ENCODE results near the gene CWC27.
A peak's percentile ranks its signal among the peaks of the same experiment; 100 is the strongest.
"Not testable (repeated sequence)": the region's sequence is repeated elsewhere in the genome, so short reads cannot be mapped to it uniquely, and the experiment has no call there.

The CWC27 gene

GRCh38 chr5:64939422-64939771 is 170.7 kb downstream of the CWC27 start:
- not testable (repeated sequence) for DNase-seq

DNA sequence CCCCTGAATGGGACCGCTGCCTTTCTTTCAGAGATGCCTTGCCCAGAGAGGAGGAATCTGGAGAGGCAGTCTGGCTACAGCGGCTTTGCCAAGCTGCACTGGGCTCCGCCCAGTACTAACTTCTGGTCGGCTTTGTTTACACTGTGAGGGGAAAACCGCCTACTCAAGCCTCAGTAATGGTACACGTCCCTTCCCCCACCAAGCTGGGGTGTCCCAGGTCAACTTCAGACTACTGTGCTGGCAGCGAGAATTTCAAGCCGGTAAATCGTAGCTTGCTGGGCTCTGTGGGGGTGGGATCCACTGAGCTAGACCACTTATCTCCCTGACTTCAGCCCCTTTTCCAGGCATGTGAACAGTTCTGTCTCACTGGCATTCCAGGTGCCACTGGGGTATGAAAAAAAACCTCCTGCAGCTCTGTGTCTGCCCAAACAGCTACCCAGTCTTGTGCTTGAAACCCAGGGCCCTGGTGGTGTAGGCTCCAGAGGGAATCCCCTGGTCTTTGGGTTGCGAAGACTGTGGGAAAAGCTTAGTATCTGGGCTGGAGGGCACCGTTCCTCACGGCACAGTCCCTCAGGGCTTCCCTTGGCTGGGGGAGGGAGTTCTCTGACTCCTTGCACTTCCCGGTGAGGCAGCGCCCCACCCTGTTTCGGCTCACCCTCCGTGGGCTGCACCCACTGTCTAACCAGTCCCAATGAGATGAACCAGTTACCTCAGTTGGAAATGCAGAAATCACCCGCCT is 171.2 kb downstream of the CWC27 start:
- DNase-seq = peak; percentile 33

DNA sequence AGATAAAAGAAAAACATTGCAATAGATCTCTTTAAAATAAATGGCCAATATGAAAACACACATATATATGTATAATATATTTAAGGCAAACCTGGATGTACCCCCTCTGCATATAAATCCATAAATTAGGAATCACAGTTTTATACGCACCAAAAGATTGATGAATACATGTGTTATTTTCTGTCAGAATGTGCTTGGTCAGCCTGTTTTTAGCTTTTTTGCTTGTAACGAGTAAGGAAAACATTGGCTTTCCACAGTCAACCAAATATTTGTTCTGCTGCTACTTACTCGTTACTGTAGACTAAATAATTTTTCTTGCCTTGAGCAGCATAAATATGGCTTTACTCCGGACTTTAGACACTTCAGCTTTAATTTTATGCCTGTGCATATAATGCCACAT is 173.7 kb downstream of the CWC27 start:
- DNase-seq = no peak

GRCh38 chr5:64944868-64945267 is 176.1 kb downstream of the CWC27 start:
- DNase-seq = no peak

GRCh38 chr5:64947031-64947430 is 178.3 kb downstream of the CWC27 start:
- no peak for DNase-seq

DNA sequence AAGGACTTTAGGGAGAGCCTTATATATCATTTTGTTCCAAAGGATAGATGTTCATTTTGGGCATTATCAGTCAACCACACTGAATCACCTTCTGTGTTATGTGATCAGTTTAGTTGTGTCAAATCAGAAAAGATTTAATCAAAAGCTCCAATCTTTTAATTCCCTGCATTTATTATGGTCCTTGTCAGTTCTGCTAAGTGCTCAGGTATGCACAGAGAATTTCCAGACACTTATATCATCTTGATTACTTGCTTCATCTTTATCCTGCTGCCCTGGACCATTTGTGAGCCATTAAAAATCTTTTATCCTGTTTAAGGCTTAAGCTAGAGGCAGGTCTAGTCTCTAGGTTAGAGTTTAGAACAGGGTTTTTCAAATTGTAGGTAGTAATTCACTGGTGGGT is 179.1 kb downstream of the CWC27 start:
- no peak for DNase-seq

- no peak for DNase-seq
These were observed 180.6 kb downstream of the CWC27 start for GRCh38 chr5:64949331-64949730.

GRCh38 chr5:64952951-64953673 is 184.4 kb downstream of the CWC27 start:
- no peak for DNase-seq

DNA sequence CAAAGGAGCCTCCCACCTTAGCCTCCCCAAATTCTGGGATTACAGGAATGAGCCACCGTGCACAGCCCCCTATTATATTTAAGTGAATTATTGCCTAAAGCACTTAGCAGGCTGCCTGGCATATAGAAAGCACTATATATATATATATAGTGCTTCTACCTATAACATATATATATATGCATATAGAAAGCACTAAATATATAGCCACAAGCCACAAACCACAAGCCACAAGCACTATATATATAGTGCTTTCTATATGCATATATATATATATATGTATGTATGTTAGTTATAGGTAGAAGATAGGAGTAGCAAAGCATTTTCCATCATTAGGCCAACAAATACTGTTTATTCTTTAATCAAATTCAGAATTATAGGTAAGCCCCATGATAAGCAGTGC is 185.8 kb downstream of the CWC27 start:
- DNase-seq = no peak

- DNase-seq = no peak
These were observed 190.1 kb downstream of the CWC27 start for GRCh38 chr5:64958757-64959391.

- no peak for DNase-seq
These were observed 194.5 kb downstream of the CWC27 start for GRCh38 chr5:64963278-64963677.

GRCh38 chr5:64968591-64969110 is 199.9 kb downstream of the CWC27 start:
- DNase-seq = no peak

GRCh38 chr5:64969578-64969977 is 200.8 kb downstream of the CWC27 start:
- no peak for DNase-seq

GRCh38 chr5:64971513-64971912 is 202.8 kb downstream of the CWC27 start:
- DNase-seq = no peak

- DNase-seq = no peak
These were observed 203.3 kb downstream of the CWC27 start for GRCh38 chr5:64971990-64972389.

- DNase-seq = no peak
These were observed 203.9 kb downstream of the CWC27 start for GRCh38 chr5:64972591-64972990.

DNA sequence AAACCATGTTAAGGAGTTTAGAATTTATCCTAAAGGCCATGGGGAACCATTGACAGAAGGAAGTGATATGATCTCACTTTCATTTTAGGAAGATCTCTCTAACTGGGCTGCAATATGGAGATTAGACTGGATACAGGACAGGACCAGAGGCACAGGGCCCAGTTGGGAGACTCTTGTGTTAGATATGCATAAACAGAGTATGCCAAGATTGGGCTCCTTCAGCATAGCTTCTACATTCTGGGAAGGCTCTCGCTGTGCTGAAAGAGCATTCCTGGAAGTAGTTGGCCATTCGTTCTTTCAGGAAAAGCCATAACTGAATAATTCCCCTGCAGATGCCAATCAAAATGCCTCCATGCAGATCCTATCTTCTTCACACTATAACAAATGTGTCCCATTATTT is 204.5 kb downstream of the CWC27 start:
- DNase-seq = no peak

GRCh38 chr5:64977779-64978178 is 209.0 kb downstream of the CWC27 start:
- no peak for DNase-seq

DNA sequence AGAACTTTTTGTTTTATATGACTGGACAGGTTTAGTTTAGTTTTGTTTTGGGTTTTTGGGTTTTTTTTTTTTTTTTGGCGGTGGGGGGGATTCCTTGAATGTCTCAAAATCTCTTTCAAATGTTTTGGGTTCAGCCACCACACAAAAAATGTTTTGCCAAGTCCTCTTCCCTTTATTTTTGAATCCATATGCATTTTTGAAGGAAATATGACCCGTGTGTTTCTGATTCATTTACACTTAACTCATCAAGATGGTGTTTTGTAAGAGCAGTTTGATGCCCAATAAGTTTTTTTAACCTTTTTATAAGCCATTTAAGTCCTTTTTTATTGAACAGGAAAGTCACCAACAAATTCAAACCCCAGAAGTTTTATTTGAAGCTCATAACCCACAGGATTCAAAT is 209.8 kb downstream of the CWC27 start:
- no peak for DNase-seq

GRCh38 chr5:64979531-64979930 is 210.8 kb downstream of the CWC27 start:
- DNase-seq = no peak

- no peak for DNase-seq
These were observed 211.4 kb downstream of the CWC27 start for GRCh38 chr5:64980176-64980575.

DNA sequence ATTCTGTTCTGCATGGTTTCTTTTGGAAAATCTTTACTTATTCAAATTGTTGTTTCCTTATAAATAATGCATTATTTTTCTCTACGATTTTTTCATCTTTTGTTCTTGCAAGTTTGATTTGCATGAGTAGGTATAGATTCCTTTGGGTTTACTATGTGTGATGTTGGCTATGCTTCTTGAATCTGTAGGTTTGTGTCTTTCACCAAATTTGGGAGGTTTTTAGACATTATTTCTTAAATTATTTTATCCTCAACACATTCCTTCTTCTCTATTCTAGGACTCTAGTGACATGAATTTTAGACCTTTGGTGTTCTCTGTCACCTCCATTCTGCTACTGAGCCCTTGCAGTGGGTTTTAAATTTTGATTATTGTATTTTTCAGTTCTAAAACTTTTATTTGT is 219.0 kb downstream of the CWC27 start:
- no peak for DNase-seq

- no peak for DNase-seq
These were observed 240.5 kb downstream of the CWC27 start for GRCh38 chr5:65009207-65009606.

- DNase-seq = no peak
These were observed 242.1 kb downstream of the CWC27 start for GRCh38 chr5:65010841-65011240.
